GM19035 (cell line): Measurements from ENCODE around the gene MICAL3.

Experiments
- ATAC-seq: cut with Tn5 transposase; IDR thresholded peaks from one replicate; pipeline ENCODE4 v1.9.1; 2021; ENCODE audit not compliant: unreplicated experiment

Gene MICAL3

DNA sequence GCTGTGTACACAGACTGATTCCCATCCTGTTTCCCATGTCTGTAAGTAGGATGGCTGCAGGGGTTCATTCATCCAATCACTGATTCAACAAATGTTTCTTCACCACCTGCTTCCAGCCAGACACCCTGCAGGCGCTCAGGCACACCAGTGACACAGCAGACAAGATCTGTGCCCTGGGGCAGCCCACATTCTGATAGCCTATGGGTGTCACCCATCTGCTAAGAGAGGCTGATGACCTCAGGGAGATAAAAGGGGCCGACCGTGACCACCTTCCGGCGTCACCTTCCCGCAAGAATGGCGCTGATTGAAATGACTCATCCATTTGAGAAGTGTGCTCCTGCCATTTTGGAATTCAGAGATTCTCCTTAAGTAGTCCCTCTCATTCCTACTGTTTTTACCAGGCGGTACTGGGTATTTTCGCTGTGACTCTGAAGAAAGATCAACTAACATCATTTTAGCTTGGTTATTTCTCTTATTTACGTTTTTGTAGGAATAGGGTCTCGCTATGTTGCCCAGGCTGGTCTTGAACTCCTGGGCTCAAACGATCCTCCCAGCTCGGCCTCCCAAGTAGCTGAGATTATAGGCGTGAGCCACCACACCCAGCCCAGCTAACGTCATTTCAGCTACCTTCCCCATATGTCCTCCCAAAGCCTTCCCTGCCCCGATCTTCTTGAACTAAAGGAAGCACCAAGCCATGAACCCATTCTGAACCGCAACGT, 176.8 kb downstream of the MICAL3 start:
- ATAC-seq = no peak

DNA sequence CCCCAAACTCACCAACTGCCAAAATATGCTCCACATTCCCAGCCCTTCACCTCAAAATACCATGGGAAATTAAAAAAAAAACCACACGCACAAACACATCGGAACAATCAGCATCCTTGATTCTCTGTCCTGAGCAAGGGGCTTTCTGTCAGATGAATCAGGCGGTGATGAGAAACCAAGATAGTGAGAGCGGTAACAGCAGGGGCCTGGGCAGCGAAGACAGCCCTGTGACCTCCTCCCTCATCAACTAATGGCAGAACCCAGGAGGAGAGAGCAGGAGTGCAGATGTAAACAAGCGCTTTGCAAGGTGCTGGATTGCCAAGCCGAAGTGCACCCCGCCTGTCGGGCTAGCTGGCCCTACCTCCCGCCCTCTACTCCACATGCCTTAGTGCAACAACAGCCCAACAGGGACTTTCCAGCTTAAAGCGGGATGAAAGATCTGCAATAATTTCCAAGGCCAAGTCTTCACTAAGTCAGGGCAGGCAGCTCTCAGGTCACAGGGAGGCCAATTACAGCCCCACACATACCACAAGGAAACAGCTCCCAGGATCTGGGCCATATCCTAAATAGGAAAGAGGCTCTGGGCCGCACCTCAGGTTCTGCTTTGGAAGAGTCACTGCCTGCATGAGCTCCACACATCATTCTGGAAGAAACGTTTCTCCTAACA, 177.9 kb downstream of the MICAL3 start:
- no peak for ATAC-seq

DNA sequence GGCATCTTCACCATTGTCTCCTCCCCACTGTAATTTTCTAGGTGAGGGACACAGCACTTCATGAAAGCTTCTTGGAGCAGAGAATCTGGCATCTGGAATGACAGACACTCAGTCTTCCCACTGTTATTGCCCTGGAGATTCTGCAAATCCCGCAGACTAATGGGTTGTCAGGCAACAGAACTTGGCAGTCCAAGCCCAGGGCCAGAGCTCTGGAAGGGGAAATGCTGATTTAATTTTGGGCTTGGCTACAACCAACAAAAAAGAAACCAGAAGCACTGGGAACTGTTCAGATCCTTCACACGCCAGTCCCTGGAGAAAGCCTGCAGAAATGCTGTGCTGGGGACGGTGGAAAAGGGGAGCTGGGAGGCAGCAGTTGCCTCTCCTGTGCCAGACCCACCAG, 178.6 kb downstream of the MICAL3 start:
- ATAC-seq = no peak

DNA sequence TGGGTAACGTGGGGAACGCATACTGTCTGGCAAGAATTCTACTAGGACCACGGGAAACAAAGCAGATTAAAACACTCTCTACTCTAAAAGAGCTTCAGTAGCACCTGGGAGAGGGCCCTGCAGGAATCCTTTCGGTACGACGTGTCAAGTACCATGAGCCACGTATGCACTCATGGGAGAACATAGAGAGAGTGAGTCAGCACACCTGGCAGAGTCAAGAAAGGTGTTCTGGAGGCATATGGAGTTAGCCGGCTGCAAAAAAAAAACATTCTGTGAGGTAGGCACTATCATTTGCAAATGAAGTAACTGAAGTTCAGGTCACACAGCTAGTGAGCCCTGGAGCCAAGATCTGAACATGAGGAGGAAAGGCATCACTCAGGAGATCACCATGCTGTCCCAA, 179.0 kb downstream of the MICAL3 start:
- ATAC-seq = no peak

DNA sequence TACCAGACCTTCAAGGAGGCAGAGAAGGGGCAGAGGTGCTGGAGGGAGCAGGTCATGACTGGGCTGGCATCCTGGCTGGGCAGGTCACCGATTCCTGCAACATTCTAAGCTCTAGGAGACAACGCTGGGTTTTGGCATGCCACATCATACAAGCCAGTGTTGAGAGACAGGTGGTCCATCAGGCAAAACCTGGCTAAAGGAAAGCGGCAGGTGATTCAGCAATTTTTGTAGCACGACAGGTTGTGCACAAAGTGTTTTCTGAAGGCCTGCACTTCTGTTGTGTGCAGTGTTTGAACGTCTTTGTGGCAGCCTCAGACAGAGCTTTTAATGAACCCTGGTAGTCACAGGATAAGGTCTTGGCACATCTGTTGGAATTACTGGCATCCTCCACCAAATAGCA, 180.2 kb downstream of the MICAL3 start:
- no peak for ATAC-seq

DNA sequence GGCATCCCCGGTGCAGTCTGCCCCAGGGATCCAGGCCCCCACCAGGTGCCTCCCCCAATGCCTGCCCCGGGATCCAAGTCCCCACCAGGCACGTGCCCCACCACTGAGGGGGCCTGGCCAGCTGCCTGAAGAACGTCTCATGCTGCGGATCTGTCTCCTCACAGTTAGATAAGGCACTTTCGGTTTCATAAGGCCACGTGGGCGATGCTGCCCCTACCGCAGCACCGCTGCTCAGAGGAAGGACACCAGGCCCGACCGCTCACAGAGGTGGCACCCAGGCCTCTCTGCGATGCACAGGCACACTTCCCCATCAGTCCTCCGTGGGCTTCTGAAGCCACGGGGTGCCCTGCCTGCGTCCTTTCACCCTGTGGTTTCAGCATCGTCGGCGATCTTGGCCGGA, 182.0 kb downstream of the MICAL3 start:
- no peak for ATAC-seq

DNA sequence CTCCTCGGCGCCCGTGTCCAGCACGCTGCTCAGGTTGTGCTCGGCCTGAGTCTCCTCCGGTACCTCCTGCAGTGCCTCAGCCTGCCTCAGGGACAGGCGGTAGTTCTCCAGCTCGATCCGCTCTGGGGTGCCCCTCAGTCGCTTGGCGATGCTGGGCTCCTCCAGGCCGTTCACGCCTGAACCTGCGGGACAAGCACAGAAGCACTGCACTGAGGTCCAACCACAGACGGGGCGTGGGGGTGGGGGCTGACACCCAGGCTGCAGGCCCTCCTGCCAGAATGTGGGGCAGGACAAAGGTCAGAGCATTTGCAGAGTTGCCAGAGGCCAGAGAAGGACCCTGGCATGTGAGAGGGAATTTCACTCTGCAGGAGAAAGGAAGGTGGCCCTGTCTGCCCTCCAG, 182.5 kb downstream of the MICAL3 start:
- ATAC-seq = no peak

DNA sequence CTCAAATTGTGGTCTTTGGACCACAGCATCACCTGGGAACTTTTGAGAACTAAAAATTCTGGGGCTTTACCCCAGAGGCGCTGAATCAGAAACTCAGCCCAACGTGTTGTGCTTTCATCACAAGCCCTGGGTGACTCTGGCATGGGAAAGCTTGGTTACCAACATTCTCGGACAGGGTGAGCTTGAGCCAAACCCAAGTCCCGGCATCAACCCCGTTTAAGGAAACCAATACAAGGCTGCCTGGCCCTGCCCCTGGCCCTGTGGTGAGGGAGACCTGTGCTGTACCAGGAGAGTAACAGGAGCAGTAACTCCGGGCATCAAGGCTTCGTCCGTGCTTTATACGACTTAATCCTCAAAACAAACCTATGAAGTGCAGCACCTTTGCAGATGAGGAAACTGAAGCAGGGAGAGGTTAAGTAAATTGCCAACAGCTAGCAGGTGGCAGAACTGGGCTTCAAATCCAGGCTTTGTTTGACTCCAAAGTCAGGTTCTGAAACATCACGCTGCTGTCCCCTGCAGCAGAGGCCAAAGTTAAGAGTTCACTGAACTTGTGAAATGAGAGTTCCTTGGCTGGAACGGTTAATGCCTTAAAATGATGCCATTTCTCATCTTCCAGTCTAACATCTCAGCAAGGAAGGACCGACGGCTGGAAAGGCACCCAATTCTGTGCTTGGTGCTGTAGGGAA, 186.0 kb downstream of the MICAL3 start:
- no peak for ATAC-seq

DNA sequence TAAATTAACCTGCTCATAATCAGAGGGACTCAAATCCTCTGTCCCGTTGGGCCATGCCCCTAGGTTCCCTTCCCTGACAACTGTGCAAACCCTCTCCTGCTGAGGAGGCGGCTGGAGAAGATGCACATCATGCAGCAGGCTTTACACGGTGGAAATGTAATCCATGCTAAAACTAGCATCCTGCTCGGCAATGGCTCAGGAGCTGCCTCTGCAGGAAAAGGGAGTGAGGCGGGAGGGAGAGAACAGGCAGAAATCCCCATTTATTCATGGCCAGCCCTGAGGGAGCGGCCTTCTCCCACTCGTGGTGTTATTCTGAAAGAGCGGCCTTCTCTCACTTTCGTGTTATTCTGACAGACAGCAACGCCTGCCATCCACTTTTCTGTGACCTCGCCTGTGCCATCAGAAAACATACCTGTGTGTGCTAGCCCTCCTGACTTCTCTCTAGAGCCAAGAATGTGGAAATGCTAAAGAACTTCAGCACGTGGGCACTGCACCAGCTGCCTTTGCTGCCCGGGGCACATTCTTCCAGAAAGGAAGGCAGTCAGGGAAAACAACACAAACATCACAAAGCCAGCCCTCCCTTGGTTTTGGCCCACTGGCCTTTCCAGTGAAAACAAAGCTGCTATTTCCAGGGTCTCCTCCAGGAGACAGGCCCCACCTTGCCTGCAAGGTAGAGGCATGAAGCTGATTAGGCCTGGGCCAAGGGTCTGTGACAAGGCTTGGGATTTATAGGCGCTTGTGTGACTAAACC, 187.2 kb downstream of the MICAL3 start:
- ATAC-seq = no peak

DNA sequence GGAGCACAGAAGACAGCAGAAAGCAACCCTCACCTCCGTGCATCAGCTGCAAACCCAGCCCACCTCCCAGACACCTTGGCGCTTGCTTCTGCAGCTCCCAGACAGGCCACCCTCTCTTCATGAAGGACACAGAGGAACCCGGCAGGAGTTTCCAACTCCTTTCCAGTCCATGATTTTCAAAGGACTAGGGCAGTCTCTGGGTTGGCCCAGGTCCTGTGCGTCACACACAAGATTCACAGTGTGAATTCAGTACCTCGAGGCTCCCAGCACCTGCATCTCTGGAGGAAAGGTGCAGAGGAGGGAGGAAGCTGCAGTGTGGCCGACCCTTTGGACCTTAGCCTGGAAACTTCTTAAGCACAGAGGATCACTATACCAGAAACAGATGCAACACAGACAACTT, 189.1 kb downstream of the MICAL3 start:
- ATAC-seq = no peak

DNA sequence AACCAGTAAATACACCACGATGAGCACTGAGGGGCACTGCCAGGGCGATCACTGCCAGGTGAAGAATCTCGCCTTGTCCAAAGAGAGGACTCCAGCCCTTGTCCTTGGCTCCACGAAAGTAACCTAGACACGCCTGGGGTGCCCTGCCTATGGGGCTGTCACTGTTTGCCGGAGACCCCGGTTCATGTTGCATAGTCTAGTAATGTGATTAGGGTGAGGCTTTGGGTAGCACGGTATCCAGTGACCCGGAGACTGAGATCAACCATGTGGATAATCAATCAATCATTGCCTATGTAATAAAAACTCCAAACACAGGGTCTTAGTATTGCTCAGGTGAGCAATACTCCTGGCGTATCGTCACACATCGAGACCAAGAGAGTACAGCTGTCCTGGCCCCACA, 190.9 kb downstream of the MICAL3 start:
- ATAC-seq = no peak

DNA sequence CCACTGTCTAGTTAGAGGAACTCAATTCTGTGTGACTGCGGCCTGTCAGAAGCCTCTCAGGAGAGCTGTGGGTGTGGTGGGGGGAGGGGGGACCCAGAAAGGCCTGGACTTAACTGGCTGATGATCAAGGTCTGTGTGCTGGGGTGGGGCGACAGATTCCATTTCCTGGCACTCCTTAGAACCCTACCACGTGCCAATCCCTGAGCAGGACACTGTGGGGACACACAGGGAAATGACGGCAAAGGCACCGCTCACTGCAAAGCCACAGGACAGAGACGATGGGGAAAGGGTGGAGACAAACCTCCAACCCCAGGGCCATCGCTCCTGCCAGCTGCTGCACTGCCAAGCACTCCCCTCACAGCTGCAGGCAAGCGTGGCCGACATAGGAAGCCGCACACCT, 191.7 kb downstream of the MICAL3 start:
- ATAC-seq = no peak

DNA sequence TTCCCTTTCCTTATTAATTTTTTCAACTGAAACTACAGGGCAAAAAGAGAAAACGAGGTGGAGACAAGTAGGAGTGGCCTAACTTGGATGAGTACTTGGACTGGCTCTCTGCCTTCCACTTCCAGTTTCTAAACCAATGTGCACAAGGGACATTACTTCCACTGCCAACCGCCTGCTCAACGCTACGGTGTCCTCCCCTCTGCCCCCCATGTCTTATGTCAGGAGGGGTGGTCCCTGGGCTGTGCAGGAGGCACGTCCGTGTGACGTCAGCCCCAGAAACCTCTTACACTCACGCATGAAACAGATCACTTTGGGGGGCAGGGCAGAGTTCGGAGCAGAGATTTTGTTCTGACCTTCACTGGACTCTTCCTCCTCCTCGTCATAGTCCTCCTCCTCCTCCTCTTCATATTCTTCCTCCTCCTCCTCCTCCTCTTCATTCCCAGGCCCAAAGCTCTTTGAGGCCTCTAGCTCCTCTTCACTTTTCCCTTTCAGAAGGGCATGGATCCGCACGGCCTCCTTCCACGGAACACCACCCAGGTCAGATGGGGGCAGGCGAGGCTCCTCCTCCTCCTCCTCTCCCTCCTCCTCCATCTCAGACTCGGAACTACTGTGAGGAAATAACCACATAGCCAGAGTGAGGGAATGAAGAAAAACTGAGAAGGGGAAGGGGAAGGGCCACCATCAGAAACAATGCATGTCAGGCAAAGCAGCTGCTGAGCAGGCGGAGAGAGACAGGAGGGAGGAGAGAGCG, 192.7 kb downstream of the MICAL3 start:
- ATAC-seq = no peak

DNA sequence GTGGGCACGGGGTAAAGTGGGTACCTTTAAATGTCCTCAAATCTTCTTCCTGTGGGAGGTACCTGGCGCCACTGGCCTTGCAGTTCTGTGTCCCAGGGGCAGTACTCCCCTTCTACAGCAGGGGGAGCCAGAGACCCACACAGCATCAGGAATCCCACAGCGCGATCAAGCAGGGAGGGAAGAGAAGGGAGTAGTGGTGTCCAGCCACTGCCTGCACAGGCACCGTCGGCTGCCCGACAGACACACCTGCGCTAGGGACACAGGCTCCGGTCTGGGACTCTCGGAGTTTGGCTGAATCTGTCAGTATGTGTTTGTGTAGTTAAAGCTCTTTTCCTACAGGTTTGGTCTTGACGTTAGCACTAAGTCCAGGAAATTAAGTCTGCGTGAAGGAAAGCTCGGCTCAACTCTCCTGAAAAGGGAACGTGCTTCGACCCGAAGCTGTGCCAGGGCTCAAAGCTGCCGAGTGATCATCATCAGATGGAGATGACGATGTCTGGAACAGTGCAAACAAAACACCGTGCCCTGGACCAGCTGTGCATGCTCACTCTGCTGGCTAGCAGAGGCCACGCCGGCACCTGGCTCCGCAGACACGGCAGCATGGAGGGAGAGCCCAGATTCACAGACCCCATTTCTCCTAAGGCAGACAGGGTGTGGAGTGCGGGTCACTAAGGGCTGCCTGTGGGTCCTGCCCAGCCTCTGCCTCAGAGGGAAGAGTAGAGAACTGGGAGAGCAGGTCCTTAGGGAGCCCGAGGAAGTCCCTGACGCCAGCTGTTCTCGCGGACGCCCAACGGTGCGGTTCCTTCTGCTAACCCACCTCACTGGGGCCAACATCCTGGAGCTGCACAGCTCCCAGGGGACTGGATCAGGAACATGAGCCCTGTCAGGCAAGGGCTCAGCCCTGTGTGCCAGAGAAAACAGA, 194.1 kb downstream of the MICAL3 start:
- ATAC-seq = peak; percentile 67

DNA sequence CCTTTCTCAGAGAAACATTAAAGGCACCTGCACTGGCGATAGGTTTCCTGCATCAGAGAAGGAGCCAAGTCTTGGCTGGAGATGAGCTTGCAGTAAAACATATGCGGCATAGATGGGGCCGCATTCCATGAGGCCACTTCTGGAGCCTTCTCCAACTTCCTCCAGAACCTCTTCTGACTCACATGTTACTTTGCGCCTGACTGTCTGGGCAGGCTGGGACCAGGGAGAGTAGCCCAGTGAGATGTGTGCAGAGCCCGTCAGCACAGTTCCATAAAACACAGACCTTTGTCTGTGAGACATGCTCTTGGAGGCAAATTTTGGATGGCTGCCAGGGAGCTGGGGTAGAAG, 194.7 kb downstream of the MICAL3 start:
- ATAC-seq = no peak

DNA sequence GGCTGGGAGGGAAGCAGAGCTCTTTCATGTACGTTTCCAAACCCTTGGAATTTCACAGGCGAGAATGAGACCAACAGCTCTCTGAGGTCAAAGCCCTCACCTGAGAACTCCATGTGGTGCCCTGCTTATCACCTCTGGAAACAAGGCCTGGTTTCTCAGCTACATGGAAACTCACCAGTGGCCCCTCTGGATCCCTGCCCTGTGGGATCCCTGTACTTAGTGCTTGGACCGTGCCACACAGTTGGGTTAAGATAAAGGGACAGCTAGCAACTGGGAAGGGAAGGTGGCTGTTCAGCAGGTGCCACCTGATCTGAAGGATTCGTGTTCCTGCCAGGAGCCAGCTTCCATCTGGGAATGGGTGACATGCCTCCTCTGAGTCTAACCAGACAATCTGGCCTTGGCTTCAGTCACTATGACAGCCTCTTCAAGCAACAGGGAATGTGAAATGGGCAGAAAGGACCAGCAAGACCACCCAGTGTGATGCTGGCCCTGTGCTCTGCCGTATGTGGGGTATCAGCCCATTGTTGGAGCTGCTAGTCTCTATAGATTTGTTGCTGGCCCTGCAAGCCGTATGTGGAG, 195.8 kb downstream of the MICAL3 start:
- ATAC-seq = no peak

DNA sequence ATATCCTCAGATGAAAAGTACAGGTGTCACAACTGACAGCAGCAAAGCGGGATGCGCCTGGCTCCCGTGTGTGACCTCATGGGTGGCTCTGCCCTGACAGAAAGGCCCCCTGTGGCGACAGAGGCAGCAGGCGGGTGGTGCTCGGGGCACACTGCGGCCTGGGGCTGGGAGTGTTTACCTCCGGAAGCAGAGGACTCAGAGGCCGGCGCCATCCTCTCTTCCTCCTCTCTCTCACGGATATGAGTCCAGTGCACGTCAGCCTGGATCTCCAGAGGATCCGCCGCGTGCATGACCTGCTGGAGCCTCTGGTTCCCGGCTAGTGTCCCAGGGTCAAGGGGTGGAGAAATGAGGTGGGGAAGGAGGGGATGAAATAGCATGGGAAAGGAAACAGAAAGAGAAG, 196.9 kb downstream of the MICAL3 start:
- no peak for ATAC-seq

DNA sequence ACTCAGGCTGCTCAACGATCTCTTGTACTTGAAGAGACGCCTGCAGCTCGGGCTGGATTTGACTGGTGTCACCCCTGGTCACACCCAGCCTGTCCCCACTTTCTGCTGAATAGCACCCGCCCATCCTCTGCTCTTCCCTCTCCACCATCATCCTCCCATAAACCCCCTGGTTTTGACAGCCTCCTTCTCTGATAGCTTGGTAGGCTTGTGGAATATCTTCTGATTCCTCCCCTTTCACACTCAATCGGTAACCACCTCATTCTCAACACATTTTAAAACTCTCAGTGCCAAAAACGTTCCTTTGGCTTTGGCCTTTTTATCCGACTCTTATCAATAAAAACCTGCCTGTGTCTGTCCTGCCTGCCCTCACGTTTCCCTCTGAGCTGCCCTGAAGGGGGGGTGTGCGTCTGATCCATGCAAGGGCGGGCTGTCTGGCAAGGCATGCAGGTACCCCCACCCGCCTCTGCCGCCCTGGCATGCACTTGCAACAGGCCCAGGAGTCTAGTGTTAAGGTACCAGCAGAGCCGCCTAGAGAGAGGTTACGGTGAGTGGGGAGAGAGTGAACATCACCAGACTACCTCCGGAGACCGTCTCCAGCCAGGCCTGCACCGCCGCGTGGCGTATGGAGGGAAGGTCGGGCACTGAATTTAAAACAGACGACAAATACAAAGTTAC, 198.3 kb downstream of the MICAL3 start:
- ATAC-seq = no peak

DNA sequence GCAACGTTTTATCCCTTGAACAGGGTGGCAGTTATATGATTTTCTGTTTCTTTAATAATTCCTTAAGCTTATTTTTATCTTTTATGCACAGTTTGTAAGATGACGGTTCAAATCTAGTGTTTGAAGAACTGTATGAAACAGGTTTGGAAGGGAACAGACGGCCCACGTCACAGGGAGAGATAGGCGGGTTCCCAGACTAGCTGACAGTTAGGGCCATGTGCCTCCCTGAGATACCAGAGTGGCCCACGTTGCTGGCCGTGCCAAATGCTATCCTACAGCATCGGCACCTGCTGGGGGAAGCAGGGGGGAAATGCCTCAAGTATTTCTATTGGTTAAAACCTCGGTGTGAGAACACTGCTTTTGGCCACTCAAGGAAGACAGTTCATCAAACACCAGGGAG, 199.9 kb downstream of the MICAL3 start:
- no peak for ATAC-seq
